Measurements from ENCODE around the gene CAPN5.
"Not testable (repeated sequence)": the region's sequence is repeated elsewhere in the genome, so short reads cannot be mapped to it uniquely, and the experiment has no call there.

Gene CAPN5

DNA sequence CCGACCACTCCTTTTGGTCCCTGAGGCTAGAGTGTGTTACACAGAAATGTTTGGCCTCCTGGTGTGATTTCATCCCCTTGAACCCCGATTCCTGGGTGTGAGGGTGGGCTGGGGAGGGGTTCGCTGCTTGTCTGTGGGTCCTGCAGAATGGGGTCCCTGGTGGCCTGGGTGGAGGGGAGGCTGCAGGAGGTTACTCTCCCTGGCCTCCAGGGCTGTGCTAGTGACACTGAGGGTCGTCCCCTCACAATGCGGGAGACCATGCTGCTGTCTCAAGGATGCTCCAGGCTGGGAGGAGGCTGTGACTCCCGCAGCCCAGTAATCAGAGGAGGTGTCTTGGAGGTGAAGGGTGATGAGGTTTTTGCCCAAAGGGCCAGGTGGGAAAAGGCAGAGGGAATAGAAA, 18.9 kb downstream of the CAPN5 start:
- DNase-seq: no peak

DNA sequence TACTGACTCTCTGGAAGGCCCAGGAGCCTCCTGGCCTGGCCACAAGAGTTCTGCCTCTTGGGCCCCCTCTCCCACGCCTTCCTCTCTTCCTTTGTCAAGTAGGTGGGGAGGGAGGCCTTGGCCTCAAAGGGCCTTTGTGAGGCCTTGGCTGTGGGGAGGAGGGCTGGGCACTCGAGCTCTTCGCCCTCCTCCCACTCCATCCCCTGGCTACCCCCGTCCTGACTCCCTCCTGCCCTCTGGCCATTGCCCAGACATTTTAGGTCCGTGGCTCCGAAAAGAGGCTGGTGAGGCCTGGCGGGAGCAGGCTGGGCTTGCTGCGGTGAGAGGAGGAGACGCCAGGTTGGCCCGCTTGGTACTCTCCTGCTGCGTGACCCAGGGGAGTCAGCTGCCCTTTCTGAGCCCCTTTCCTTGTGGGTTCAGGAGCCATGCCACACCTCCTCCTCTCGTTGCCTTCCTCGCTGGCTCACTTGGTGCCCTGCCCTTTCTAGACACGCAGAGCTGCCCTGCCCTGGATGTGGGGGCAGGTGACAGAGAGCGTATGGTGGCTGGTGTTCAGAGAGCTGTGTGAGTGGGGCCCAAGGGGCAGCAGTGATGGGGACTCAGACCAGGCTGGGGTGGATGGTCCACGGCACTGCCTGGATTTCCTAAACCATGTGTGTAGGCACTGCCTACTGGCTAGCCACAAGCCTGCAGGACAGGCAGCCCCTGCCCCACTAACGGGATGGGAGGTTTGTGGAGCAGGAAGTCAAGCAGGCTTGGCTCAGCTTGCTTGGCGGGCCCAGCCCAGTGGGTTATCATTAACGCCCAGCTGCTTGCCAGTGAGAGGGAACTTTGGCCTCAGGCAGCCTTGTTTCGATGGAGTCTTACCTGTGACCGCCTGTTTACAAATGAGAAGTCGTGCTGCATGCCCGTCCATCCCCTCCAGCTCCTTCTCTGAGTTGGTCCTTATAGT, 20.0 kb downstream of the CAPN5 start:
- no peak for DNase-seq

DNA sequence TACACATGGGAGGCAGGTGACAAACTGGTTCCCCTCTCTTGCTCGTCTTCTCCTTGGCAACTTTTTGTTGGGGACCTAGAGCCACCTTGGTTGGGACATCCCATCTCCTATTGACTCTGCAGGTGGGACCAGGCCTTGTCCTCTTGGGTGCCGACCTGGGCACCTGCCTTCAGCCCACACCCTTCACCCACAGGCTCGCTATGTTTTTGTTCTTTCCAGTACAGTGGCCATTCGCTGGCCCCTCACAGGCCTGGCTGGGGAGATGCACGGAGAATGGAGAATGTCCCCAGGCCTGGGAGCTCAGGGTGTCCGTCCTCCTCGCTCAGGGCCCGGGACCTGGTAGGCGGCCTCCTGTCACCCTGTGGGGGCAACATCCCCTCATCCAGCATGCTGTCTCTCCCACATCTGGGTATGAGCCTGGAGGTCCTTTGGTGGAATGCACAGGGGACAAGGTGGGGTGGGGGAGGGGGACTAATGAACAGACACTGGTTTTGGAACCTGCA, 21.0 kb downstream of the CAPN5 start:
- DNase-seq: no peak

DNA sequence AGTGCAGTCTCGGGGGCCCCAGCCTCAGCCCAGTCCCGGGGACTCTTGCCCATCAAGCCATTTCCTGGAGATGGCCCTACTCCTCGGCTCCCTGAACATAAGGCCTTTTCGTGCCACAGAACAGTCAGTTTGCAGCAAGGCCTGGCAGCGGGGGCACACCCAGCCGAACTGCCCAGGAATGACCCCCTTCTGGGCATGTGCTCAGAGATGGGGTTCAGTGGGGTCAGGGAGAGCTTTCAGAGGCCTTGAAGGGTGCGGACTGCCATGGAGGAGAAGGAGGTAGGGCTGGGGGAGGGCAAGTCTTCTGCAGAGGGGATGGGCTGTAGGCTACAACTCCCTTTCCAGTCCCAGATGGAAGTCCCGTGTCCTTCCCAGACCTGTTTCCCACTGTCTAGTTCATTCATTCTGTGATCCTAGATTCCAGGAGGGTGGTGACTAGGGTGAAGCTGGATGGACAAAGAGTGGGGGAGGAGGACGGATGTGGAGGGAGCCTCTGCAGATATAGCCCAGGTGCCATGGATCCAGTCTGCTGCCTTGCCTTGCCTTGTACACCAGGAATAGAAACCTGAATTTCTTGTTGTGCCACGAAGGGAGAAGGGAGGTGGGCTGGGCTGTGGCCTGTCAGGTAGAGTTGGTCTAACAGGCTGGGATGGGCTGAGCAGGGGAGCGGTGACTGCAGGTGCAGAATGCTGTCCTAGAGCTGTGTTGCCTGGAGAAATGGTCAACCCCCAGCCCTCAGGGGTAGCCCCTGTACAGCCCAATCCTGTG, 21.6 kb downstream of the CAPN5 start:
- no peak for DNase-seq

DNA sequence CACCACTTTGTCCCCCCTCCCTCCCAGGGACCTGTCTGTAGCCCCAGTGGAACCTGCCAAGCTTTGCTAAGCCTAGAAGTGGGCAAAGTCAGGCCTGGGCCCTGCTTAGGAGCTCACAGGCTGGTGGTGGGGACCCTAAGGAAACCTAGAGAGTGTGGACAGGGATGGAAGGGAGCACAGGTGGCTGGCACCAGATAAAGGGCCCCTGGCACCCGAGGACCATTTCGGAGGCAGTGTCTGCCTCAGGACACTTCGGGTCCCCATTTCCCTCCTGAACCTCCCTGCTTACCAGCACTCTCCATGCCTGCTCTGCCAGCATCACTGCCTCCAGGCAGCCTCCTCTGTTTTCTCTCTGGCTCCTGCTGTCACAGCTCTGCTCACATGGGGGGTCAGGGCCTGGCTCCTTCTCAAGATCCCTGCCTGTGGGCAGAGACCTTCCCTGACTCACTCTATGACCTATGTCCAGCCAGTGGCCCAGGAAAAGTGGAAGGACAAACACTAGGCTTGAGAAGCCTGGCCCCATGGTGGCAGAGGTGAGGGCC, 22.3 kb downstream of the CAPN5 start:
- no peak for DNase-seq

DNA sequence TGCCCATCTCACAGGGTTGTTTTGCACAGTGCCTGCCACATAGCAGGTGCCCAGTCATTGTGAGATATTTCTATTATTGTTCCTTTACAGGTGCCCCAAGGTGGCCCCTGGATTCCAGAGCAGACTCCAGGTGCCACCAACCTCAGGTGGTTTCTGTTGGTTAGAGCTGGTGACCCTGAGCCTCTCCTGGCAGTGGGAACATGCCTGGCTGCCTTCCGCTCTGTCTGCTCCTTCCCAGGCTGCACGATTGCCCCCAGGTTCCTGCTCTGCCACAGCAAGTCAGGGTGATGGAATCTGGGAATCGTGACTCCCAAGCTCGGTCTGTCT, 23.2 kb downstream of the CAPN5 start:
- no peak for DNase-seq

DNA sequence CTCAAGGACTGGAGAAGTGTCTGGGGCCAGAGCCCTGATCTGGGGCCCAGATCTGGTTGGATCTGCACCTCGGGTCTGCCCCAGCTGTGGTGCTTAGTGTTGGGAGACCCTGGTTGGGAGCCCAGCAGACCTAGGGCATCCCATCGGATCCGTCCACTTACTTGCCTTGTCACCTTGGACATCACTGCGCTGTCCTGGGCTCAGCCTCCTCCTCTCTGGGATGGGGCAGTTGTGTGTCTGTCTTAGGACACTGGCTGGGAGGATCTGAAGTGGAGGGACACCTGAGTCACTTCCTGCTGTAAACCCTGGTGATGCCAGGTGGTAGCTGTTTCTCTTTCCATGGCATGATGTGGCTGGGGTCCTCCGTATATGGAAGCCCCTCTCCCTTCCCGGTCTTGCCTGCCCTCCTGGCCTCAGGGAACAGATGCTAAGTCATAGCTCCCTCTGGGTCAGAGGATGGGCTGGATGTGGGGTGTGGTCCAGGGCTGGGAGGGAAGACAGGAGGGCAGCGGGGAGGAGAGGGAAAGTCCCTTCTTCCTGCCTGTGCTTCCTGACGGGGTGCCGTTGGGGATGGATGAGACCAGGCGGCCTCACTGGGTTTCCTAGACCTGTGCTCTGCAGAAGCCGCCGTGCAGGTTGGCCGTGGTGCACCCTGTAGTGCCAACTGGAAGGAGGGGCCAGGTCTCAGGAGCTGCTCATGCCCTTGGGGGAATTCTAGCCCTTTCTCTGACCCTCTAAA, 23.8 kb downstream of the CAPN5 start:
- DNase-seq: no peak

DNA sequence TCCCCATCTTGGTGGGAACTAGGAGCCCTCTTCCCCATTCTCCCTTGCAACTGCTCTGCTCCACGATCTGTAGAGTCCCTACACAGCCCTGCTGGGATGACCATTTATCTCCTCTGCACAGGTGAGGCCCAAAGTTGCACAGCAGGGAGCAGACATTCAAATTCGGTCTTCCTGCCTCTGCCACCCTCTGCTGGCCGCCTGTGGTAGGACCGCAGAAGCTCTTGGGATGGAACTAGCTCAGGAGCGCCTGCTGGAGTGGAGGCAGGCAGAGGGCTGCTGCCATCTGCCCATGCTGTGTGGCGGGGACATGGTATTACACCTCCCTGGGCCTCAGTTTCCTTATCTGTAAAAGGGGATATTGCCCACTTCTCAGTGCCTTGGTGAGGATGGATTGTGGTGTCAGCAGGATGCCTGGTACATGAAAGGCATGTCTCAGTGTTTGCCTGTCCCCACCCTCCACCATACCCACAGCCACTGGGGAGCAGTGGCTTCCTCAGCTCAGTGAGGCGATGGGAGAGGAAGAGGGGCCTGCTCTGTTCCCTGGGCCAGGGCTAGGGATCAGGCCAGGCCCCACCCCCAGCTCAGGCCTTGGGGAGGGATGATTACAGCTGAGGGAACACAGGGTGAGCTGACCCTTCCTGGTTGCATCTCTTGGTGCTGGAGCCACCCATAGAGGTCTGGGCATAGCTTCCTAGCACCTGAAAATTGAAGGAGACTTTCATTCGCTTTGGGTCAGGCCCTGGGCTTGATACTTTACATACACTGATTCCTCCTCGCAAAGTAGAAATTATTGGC, 24.6 kb downstream of the CAPN5 start:
- peak; percentile 59 to 75 for DNase-seq

DNA sequence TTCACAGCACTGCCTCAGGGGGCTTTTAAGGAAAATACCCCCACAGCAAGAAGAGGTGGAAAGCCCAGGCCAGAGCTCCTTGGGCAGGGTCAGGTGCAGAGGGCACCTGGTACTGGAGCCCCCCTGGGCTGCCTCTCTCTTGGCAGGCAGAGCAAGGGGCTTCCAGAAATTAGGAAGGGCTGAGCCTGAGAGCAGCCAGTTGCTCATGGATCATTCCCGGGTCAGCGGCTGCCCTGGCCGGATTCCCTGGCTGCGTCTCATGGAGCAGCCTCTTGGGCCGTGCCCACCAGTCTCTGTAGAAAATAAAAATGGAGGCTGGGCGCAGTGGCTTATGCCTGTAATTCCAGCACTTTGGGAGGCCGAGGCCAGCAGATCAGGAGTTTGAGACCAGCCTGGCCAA, 25.6 kb downstream of the CAPN5 start:
- no peak for DNase-seq

DNA sequence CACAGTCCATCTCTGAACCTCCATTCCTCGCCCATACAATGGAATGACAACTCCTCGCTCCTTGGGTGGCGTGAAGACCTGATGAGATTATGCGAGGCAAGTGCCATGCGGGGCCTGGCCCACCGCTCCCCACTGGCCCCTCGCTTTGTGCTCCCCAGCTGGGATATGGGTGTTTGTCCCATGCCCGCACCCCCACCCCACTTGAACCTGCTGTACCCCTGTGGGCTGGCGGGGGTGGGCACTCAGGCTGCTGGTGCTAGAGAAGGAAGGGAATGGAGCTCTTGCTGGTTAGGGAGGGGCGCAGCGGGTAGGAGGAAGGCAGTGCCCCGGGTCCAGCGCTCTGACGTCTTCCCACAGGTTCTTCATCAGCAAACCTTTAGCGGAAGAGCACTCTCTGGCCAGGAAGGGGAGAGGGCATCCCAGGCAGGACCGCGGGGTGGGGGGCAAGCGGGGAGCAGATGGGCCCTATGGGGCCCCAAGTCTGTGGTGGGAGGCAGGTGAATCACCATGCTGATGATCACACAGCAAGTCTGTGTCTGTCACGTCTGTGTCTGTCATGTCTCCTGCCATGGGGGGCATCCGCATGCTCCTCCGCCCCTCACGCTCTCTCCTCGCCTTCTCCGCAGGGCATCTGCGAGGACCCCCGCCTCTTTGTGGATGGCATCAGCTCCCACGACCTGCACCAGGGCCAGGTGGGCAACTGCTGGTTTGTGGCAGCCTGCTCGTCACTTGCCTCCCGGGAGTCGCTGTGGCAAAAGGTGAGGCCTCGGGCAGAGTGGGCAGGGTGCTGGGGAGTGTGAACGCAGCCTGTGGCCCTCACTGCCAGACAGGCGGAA, 26.5 kb downstream of the CAPN5 start:
- no peak for DNase-seq

DNA sequence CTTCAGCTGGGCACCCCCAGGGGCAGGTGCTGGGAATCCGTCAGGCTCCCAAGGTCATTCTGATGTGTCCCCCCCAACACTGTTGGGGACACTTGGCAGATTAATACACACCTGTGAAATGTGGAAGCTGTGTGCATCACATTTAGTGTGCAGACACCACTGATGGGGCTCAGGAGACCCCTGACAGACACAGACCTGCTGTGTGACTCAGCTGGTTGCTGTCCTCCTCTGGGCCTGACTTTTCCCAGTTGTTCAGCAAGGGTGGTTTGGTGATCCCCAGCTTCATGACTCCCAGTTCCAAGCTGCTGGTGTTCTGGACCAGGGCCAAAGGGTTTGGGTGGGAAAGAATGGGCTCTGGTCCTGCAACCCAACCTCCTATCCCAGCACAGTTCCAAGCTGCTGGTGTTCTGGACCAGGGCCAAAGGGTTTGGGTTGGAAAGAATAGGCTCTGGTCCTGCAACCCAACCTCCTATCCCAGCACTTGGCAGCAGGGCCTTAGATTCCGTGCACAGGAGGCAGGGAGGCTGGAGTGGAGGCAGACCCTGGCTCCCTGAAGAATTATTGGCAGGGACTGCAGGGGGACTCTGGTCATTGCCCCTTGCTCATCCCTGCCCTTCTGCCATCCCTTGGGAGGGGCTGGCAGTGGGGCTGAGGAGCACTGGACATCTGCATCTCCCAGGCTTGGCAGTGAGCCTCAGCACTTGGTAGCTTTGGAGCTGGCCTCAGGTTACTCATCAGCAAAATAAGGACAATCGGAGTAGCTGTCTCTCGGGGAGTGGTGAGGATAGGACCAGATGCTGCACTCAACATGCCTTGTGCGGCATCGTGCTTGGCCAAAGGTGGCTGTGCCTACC, 27.4 kb downstream of the CAPN5 start:
- no peak for DNase-seq

DNA sequence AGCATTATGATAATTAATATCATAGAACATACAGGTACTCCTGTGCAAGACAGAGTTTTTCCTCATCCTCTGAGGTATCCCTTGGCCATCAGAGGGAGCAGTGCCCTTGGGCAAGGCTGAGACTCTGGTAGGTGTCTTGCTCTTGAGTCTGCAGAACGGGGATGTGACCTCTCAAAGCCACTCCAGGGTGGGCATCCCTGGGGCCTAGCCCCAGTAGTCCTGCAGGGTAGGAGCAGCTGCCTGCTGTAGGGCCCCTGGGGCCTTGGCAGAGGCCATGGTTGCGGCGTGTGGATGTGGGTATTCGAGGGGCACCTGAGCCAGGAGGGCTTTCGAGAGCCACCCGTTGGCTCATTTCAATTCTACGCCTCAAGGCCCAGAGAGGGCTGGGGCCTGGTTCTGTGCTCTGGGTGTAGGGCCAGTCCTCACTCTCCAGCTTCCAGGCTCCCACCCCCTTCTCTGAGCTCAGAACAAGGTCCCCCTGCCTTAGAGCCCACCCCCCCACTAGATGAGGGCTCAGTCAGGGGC, 28.1 kb downstream of the CAPN5 start:
- no peak for DNase-seq

DNA sequence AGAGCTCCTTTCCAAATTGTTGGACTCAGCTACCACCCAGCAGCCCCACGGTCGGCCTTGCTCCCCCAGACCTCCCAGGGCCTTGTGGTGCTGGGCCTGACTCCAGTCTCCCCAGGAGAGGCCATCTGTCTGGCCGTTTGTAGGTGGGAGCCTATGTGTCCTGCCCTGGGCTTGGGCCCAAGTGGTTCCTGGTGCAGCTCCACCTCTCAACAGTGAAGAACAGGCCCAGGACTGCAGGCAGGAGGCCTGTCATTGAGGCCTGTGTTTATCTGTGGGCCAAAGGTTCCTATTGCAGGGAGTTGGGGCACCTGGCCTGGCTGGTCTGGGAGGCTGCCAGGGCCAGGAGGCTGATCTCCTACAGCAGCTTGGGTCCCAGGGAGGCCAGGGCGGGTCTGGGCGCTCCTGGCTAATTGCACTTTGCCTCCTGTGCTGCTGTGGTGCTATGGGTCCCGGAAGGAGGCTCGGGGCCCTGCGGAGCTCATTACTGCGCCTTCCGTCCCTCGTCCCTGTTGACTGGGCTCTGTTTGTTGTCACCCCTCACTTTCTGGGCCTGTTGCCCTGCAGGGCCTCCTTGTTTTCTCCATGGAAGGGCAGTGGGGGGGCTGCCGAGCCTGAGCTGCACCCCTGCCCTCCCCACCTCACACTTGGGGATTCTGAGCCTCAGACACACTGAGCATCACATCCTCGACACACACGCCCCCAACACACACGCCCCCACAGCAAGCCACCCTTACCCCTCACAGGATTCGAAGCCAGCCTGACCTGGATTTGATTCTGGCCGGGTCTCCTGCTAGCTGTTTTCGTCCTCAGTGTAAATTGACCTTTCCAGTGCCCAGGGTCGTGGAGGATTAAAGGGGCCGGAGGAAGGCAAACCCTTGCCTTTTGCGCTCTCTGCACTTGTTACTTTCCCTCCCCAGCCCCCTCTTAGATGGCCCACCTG, 29.1 kb downstream of the CAPN5 start:
- no peak for DNase-seq

DNA sequence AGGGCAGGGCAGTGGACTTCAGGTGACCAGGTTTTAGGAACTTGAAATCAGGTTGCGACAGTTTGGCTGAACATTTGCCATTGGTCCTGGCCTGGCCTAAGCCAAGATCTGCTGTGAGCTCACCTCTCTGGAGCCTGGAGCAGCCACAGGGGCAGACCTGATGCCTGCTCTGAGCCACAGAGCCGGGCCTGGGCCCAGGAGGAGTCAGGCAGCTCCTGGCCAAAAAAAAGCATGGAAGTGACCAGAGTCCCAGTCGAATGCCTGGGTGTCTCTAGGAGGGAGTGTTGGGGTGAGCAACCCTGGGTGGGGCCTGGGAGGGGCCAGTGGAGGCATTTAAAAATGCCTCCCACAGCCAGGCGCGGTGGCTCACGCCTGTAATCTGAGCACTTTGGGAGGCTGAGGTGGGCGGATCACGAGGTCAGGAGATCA, 29.8 kb downstream of the CAPN5 start:
- DNase-seq: no peak

DNA sequence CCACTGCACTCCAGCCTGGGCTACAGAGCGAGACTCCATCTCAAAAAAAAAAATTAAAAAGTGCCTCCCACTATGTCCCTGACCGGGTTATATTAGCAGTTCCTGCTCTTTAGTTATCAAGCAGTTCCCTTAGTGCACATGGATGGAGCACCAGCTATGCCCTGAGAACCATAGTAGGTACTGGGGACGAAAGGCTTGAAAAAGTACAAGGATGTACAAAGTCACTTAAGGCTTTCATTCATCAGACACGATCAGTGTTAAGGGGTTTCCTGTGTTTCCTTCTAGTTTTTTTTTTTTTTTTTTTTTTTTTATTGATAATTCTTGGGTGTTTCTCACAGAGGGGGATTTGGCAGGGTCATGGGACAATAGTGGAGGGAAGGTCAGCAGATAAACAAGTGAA, 30.4 kb downstream of the CAPN5 start:
- DNase-seq: not testable (repeated sequence)

DNA sequence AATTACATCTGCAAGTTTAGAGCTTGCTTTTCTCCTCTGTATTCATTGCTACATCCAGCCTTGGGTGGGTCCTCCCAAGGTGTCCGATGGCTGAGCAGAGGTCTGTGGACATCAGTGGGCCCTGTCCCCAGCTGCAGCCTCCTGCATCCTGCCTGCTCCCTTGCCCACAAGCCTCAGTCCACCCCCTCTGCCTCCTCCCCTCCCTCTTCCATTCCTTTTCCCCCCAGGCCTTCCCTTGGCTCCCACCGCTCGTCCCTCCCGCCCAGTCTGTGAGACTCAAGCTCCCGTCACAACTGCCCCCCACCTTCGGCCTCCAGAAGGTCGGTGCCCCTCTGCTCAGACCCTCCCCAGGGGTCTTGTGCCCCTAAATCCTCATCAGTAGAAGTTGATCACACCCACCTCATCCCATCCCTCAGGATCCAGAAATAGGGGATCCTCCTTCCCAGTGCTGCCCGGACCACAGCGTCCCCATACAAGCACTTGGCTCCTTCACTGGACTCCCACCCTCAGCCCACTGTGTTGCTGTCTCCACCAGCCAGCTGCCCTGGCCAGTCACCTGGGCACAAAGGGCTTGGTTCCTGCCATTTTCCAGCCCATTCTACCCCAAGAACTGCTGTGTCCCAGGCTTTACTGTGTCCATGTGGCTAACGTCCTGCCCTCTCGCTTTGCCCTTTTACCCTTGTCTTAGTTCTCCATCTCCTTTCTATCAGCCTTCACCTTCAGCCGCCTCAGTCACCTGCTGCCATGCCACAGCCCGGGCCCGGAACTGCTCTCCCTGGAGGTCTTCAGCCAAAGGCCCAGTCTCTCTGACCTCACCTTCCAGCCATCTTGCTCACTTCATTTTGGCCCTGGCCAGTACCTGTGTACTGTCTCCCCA, 33.6 kb downstream of the CAPN5 start:
- DNase-seq: no peak

DNA sequence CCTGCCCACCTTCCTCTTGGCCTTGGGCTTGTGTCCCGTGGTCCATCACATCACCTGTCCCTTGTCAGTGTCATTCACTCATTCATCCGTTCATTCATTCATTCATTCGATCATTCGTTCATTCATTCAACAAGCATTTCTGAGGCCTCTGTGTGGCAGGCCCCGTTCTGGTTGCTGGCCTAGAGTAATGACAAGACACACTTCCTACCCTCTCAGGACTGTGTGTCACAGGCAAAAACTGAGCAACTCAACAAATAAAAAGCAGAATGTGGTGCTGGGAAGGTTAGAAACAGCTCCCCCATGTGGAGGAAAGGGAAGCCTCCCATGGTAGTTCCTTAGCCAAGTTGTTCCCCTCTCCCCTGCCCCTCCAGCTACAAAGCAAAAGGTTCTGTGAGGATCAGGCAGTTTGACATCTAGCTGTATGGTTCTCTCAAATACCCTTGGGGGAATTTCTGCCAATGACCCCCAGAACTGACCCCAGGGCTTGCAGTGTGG, 34.3 kb downstream of the CAPN5 start:
- DNase-seq: no peak
